H1 (cell line): ENCODE data around the gene LIPC. TPM values are rescaled to one million over a fixed set of nuclear protein-coding genes. Genes with fewer than 3 reads are reported as not detected.

Source experiments
- CTCF ChIA-PET: fragments of 300-600 bp; sonication (Branson Sonifier 250); formaldehyde crosslinking; loops from one replicate; lab custom pipeline; 2021; ENCODE audit not compliant: partially characterized antibody; lab: Charles Lee
- POLR2A ChIA-PET: fragments of 300-600 bp; sonication (Branson Sonifier 250); formaldehyde crosslinking; loops from one replicate; lab custom pipeline; 2021; ENCODE audit warnings: inconsistent platforms; ENCODE audit not compliant: partially characterized antibody; lab: Charles Lee
- DNase-seq, 2 experiments: peaks; one replicate each; pipeline versions ENCODE4 v3.0.0 to v3.0.0-alpha.2; 2010 to 2022; ENCODE audit warnings: low spot score in 2 of 2, low read depth in 1 of 2, mixed read lengths in 1 of 2
- FAIRE-seq: peaks from 2 replicates; lab custom pipeline; 2011; peaks lifted over from hg19 to GRCh38; lab: Jason Lieb, UNC
- H2AFZ ChIP-seq: 2 replicates; pipeline ENCODE4 v1.8.1; 2012; ENCODE audit warnings: low read length, inconsistent platforms
- H2AK5ac ChIP-seq: 2 replicates; pipeline ENCODE4 v1.6.1; 2013; ENCODE audit warnings: low read depth, low read length
- H2BK120ac ChIP-seq: replicated peaks from 2 replicates; pipeline ENCODE3; 2013; ENCODE audit warnings: low read depth, low read length, inconsistent platforms
- H2BK12ac ChIP-seq: 2 replicates; pipeline ENCODE4 v1.6.1; 2013; ENCODE audit warnings: low read depth, low read length
- H2BK15ac ChIP-seq: 2 replicates; pipeline ENCODE4 v1.6.1; 2013; ENCODE audit warnings: low read length
- H2BK20ac ChIP-seq: 2 replicates; pipeline ENCODE4 v1.6.1; 2013; ENCODE audit warnings: low read length
- H2BK5ac ChIP-seq: 2 replicates; pipeline ENCODE4 v1.6.1; 2013; ENCODE audit warnings: low read depth, low read length
- H3K14ac ChIP-seq: 2 replicates; pipeline ENCODE4 v1.6.1; 2013; ENCODE audit warnings: inconsistent platforms; ENCODE audit not compliant: insufficient read length
- H3K18ac ChIP-seq: 2 replicates; pipeline ENCODE4 v1.6.1; 2013; ENCODE audit warnings: low read length; ENCODE audit errors: extremely low read depth
- H3K23ac ChIP-seq: 2 replicates; pipeline ENCODE4 v1.6.1; 2013; ENCODE audit warnings: inconsistent platforms; ENCODE audit not compliant: insufficient read length
- H3K23me2 ChIP-seq: 2 replicates; pipeline ENCODE4 v1.6.1; 2013; ENCODE audit warnings: low read depth, low read length
- H3K27ac ChIP-seq: 2 replicates; pipeline ENCODE4 v1.6.1; 2011; ENCODE audit warnings: low read depth, low read length, inconsistent platforms
- H3K27me3 ChIP-seq, 4 experiments: replicated peaks in 1 of 4; 1 replicate in 1 of 4; 2 replicates in 3 of 4; pipeline versions ENCODE4 v1.6.1 to v1.8.1; 2011 to 2013; ENCODE audit warnings: low read length in 3 of 4, mild to moderate bottlenecking in 3 of 4, inconsistent platforms in 2 of 4, mixed read lengths in 2 of 4, moderate library complexity in 1 of 4; ENCODE audit not compliant: control insufficient read depth in 3 of 4, insufficient read depth in 3 of 4; ENCODE audit errors: extremely low read depth in 1 of 4
- H3K36me3 ChIP-seq, 4 experiments: 2 replicates each; pipeline versions ENCODE4 v1.6.1 to v1.8.1; 2011 to 2013; ENCODE audit warnings: mild to moderate bottlenecking in 4 of 4, low read length in 3 of 4, moderate library complexity in 2 of 4, control low read depth in 1 of 4, inconsistent platforms in 1 of 4; ENCODE audit not compliant: insufficient read depth in 4 of 4, control insufficient read depth in 2 of 4
- H3K4ac ChIP-seq: replicated peaks from 2 replicates; pipeline ENCODE3; 2013; ENCODE audit warnings: low read length, low read depth, mixed read lengths, inconsistent platforms; ENCODE audit not compliant: insufficient read length
- H3K4me1 ChIP-seq, 4 experiments: replicated peaks in 1 of 4; 1 replicate in 1 of 4; 2 replicates in 3 of 4; pipeline versions ENCODE4 v1.6.1 to v1.8.1; 2011 to 2013; ENCODE audit warnings: low read length in 3 of 4, inconsistent platforms in 2 of 4, mixed read lengths in 1 of 4; ENCODE audit not compliant: insufficient read depth in 4 of 4, control insufficient read depth in 3 of 4
- H3K4me2 ChIP-seq, 2 experiments: 2 replicates each; pipeline versions ENCODE4 v1.6.1 to v1.8.1; 2011 to 2013; ENCODE audit warnings: low read depth in 2 of 2, low read length in 2 of 2, control low read depth in 1 of 2, inconsistent platforms in 1 of 2, mild to moderate bottlenecking in 1 of 2; ENCODE audit not compliant: insufficient read depth in 1 of 2
- H3K4me3 ChIP-seq, 4 experiments: fragments of 200-600, 300-600 bp in 1 of 4; sonication (generic), shearing (Covaris generic), sonication (Bioruptor Twin) in 1 of 4; 2 replicates each; pipeline versions ENCODE4 v1.5.1 to v1.8.1; 2011 to 2016; ENCODE audit warnings: low read length in 4 of 4, low read depth in 3 of 4, control low read depth in 2 of 4, inconsistent platforms in 2 of 4, mild to moderate bottlenecking in 2 of 4, mixed read lengths in 1 of 4, moderate library complexity in 1 of 4; ENCODE audit not compliant: insufficient read depth in 2 of 4; ENCODE audit errors: extremely low read depth in 1 of 4
- H3K56ac ChIP-seq: replicated peaks from 2 replicates; pipeline ENCODE3; 2013; ENCODE audit warnings: low read depth, mild to moderate bottlenecking, mixed read lengths, low read length, inconsistent platforms; ENCODE audit not compliant: insufficient read length
- H3K79me1 ChIP-seq: 2 replicates; pipeline ENCODE4 v1.6.1; 2013; ENCODE audit warnings: low read depth, low read length, control low read depth
- H3K79me2 ChIP-seq, 2 experiments: 2 replicates each; pipeline versions ENCODE4 v1.6.1 to v1.8.1; 2012 to 2013; ENCODE audit warnings: low read length in 2 of 2, mild to moderate bottlenecking in 2 of 2, inconsistent platforms in 1 of 2; ENCODE audit not compliant: insufficient read depth in 2 of 2, control insufficient read depth in 1 of 2
- H3K9ac ChIP-seq, 4 experiments: replicated peaks in 1 of 4; 1 replicate in 1 of 4; 2 replicates in 3 of 4; pipeline versions ENCODE4 v1.6.1 to v1.8.1; 2011 to 2013; ENCODE audit warnings: low read depth in 3 of 4, low read length in 3 of 4, control low read depth in 2 of 4, mild to moderate bottlenecking in 2 of 4, moderate library complexity in 2 of 4, inconsistent platforms in 1 of 4; ENCODE audit errors: extremely low read depth in 1 of 4
- H3K9me3 ChIP-seq, 2 experiments: 2 replicates each; pipeline versions ENCODE4 v1.6.1 to v1.8.1; 2012 to 2013; ENCODE audit warnings: mild to moderate bottlenecking in 2 of 2, moderate library complexity in 2 of 2, control low read depth in 1 of 2, inconsistent platforms in 1 of 2, low read depth in 1 of 2, low read length in 1 of 2, mixed read lengths in 1 of 2; ENCODE audit not compliant: insufficient read depth in 2 of 2
- H4K20me1 ChIP-seq, 2 experiments: replicated peaks in 1 of 2; 2 replicates each; pipeline versions ENCODE3 to v1.8.1; 2011 to 2013; ENCODE audit warnings: inconsistent platforms in 2 of 2, low read length in 2 of 2, mild to moderate bottlenecking in 1 of 2; ENCODE audit not compliant: insufficient read depth in 2 of 2, control insufficient read depth in 1 of 2
- H4K5ac ChIP-seq: 2 replicates; pipeline ENCODE4 v1.6.1; 2013; ENCODE audit warnings: low read length, low read depth, mixed read lengths, inconsistent platforms; ENCODE audit not compliant: insufficient read length
- H4K8ac ChIP-seq: 2 replicates; pipeline ENCODE4 v1.8.0; 2013; ENCODE audit warnings: mild to moderate bottlenecking, moderate library complexity, low read length, inconsistent platforms; ENCODE audit not compliant: insufficient read depth; ENCODE audit errors: extremely low read depth
- H4K91ac ChIP-seq: replicated peaks from 2 replicates; pipeline ENCODE3; 2013; ENCODE audit warnings: low read length, mixed read lengths, inconsistent platforms; ENCODE audit not compliant: insufficient read length
- BCL11A ChIP-seq, 2 experiments: IDR thresholded peaks; one replicate each; pipeline ENCODE4 v1.6.1; 2011; ENCODE audit warnings: low read depth in 2 of 2, low read length in 2 of 2, mild to moderate bottlenecking in 2 of 2
- FOSL1 ChIP-seq: IDR thresholded peaks from 2 replicates; pipeline ENCODE4 v1.6.1; 2011; ENCODE audit warnings: mild to moderate bottlenecking, low read depth, low read length, moderate library complexity; ENCODE audit not compliant: insufficient read depth
- RXRA ChIP-seq: IDR thresholded peaks from 2 replicates; pipeline ENCODE4 v1.6.1; 2011; ENCODE audit warnings: low read depth, mild to moderate bottlenecking, low read length, moderate library complexity; ENCODE audit not compliant: insufficient read depth
- SIN3A ChIP-seq, 2 experiments: IDR thresholded peaks in 1 of 2; conservative IDR thresholded peaks in 1 of 2; 2 replicates each; pipeline ENCODE4 v1.6.1; 2011 to 2012; ENCODE audit warnings: low read length in 2 of 2, improper control_type of control experiment in 1 of 2, low read depth in 1 of 2, mild to moderate bottlenecking in 1 of 2
- WGBS, 2 experiments: shearing (Covaris generic) in 1 of 2; methylation state at CpG; one replicate each; pipeline versions ENCODE4 v1.1.6 to v1.1.7; 2013 to 2015; ENCODE audit warnings: low lambda C conversion rate in 2 of 2, mixed read lengths in 2 of 2, inconsistent platforms in 1 of 2, low coverage in 1 of 2, missing lambda C conversion rate in 1 of 2; ENCODE audit not compliant: insufficient replicate concordance in 2 of 2, insufficient coverage in 1 of 2, insufficient read length in 1 of 2; ENCODE audit errors: extremely low coverage in 1 of 2, missing lambda C conversion rate in 1 of 2; 5-methylcytosine and 5-hydroxymethylcytosine counted together
- polyA plus RNA-seq, 7 experiments: library from polyadenylated mRNA; depleted of rRNA in 3 of 7; stranded (reverse) in 5 of 7; unstranded in 2 of 7; fragments of >200 nt in 5 of 7; fragments of 200-250 nt in 2 of 7; gene quantifications; 1 replicate in 5 of 7; 2 replicates in 1 of 7; 4 replicates in 1 of 7; pipeline versions ENCODE4 v1.2.1 to v1.2.3, GENCODE V29; 2011 to 2013; ENCODE audit warnings: missing spikeins in 2 of 7, mixed read lengths in 2 of 7
- total RNA-seq: library from RNA; stranded (reverse); fragmentation: NEBNext Ultra II Directional; extraction: Animal tissue kit (Norgen Biotek cat#: 25700); gene quantifications from 2 replicates; pipeline ENCODE4 v1.2.1, GENCODE V29; 2021
- TF ChIP-seq, protein P1 (sequence below): IDR thresholded peaks from 2 replicates; pipeline ENCODE4 v1.6.1; 2011; ENCODE audit warnings: low read depth, mild to moderate bottlenecking, low read length; ENCODE audit not compliant: insufficient read depth

Gene LIPC
- total and polyA plus RNA-seq, 2 of the 8 experiments (the other 6 are each of a cell fraction or from before 2014, with no cell fraction given): not detected

DNA sequence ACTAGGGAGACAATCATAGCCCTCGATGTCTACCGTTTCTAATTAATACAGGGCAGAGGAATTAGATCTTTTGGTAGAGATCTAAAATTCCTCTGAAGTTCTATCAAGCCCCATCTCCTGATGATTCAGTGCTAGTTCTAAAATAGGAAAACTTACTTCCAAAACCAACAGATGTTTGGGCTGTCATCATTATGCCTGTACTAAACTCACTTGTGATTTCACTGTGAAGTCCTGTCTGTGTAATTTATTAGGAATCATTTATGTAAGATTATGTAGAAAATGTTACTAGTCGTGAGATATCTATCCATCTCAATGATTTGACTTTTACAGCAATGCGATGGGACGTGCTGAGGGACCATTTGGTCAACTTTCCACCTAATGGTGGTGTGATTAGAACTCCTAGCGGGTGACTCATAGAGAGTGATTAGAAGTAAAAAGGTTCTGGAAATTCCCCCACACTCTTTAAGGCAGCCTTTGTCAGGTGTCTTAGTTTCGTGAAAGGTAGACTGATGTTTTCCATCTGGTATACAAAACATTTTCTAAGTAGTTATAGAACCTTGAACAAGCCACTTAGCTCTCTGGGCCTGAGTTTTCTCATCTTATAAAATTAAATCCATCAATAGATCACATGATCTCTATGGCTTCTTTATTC lies 34.2 kb downstream of the LIPC start:
- TF ChIP-seq RXRA: no peak
- TF ChIP-seq FOSL1: no peak
- TF ChIP-seq SIN3A (conservative IDR thresholded peaks at IDR 0.05 in 1 of 2, IDR thresholded peaks at IDR 0.05 in 1 of 2; ENCODE audit: low read depth in 1 of 2, low read length in 2 of 2): no peak
- TF ChIP-seq, protein P1, sequence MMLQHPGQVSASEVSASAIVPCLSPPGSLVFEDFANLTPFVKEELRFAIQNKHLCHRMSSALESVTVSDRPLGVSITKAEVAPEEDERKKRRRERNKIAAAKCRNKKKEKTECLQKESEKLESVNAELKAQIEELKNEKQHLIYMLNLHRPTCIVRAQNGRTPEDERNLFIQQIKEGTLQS: no peak
- no peak for TF ChIP-seq BCL11A (IDR thresholded peaks at IDR 0.05; ENCODE audit: low read depth in 2 of 2, low read length in 2 of 2)
- no peaks in the 10 kb centered on the region for H4K20me1 ChIP-seq
- no peak overlapping the region for H3K4ac ChIP-seq
- no peak overlapping the region for H3K9ac ChIP-seq
- H3K9me3 ChIP-seq: no peaks in the 10 kb centered on the region; a peak in 1 of 4 replicates
- no peak overlapping the region for H3K56ac ChIP-seq
- no peak overlapping the region for H3K14ac ChIP-seq
- no peak overlapping the region for H2BK12ac ChIP-seq
- ChIA-PET POLR2A (no interaction called here), CTCF (interaction anchor here (1.4 kb wide), 1 partner anchor 13 kb away, joined by 3 read pairs; no protein-coding TSS in a partner anchor)
- no peak overlapping the region for H2AK5ac ChIP-seq
- no peaks in the 10 kb centered on the region; a peak in 1 of 7 replicates for H3K27me3 ChIP-seq
- no peak overlapping the region for H4K91ac ChIP-seq
- H3K18ac ChIP-seq: no peak overlapping the region
- no peaks in the 10 kb centered on the region for H3K36me3 ChIP-seq
- no peak for DNase-seq
- H2BK15ac ChIP-seq: no peak overlapping the region
- peaks cover 0 to 5% (median 1%) of the 10 kb centered on the region in 4 experiments; a peak in 2 of 7 replicates for H3K4me1 ChIP-seq
- H2BK5ac ChIP-seq: no peak overlapping the region
- H3K27ac ChIP-seq: no peak overlapping the region
- 88% methylated on average over 7 of the region's 7 CpGs; no CpG with 5 or more reads in 1 of the 2 experiments for WGBS, 2 experiments
- H4K8ac ChIP-seq: no peak overlapping the region
- no peak overlapping the region for H2BK20ac ChIP-seq
- H2AFZ ChIP-seq: no peak overlapping the region
- no peaks in the 10 kb centered on the region for H3K79me2 ChIP-seq
- FAIRE-seq: no peak
- H3K4me3 ChIP-seq: no peak overlapping the region
- H3K79me1 ChIP-seq: no peaks in the 10 kb centered on the region
- no peak overlapping the region for H3K4me2 ChIP-seq
- no peak overlapping the region for H2BK120ac ChIP-seq
- no peaks in the 10 kb centered on the region for H3K23me2 ChIP-seq
- no peak overlapping the region for H4K5ac ChIP-seq
- no peak overlapping the region for H3K23ac ChIP-seq
